GM18505 (cell line): Measurements from ENCODE around the gene ANKRD9.

Experiments
- ATAC-seq: cut with Tn5 transposase; IDR thresholded peaks from one replicate; pipeline ENCODE4 v1.9.1; 2021; ENCODE audit not compliant: unreplicated experiment
- POLR2A ChIP-seq: IDR thresholded peaks from 4 replicates; pipeline ENCODE4 v1.6.1; 2011; ENCODE audit warnings: borderline replicate concordance; ENCODE audit not compliant: insufficient read depth, insufficient read length; ENCODE audit errors: extremely low read depth

Gene ANKRD9

DNA sequence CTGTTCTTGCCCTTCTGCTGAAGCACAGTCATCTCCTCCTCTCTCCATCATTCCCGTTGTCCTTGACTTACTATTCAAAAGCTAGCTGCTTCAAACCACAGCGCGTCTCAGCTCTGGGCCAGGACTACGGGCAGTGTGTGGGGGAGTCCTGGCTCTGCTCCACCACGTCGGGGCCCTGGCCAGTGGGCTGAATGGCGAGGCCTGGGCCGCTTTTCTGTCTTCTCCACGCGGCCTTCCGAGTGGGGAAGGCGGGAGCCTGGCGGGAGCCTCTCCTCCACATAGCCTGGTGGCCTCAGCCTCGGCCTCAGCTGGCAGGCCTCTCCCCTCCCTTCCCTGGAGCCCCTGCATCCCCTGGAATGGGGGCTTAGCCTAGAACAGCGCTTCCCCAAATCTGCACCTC, 16.5 kb downstream of the ANKRD9 start:
- no peak for TF ChIP-seq POLR2A
- ATAC-seq: no peak

DNA sequence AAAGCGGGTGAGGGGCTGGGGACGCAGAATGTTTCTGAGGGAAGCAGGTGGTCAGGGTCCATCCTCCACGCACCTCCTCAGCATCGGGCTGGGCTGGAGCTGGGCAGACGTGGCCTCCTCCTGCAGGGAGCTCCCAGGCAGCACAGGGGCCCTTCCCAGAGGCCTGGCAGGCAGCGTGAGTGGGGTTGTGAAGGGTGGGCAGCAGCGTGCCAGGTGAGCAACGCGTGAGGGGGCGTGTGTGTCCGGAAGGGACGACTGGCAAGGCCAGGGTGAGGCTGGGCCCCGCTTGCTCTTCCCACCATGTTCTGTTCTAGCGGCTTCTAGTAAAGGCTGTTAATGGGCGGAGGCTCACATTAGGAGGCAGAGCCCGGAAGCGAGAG, 17.1 kb downstream of the ANKRD9 start:
- TF ChIP-seq POLR2A: no peak
- ATAC-seq: no peak

DNA sequence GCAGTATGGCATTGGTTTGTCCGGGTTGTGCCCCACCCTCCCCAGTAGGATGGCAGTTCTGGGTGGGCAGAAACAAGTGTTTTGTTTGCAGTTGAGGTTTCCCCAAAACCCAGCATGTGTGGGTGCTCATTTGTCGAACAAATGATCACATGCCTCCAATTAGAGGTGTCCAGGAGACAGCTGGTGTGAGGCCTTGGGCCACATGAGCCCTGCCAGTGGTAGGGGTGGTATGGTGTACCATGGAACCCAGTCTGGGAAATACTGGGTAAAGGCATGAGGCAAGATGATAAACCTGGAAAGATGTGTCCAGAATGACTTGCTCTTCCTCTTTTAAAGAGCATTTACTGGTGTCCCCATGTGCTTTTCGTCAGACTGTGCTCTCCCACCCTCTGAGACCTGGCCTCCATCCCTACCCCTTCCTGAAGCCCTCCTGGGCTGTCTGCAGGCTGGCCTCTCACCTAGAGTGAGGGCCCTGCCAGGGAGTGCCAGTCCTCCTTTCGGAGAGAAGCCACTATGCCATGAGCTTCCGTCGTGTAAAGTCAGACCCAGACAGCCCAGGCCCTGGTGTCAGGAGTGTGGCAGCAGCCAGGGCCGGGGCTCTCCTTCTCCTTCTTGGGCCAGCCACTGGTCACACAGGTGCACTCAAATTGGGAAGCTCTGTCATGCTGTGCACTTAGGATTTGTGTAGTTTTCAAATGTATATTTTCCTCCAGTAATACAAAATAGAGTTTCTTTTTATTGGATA, 17.6 kb downstream of the ANKRD9 start:
- TF ChIP-seq POLR2A: no peak
- no peak for ATAC-seq

DNA sequence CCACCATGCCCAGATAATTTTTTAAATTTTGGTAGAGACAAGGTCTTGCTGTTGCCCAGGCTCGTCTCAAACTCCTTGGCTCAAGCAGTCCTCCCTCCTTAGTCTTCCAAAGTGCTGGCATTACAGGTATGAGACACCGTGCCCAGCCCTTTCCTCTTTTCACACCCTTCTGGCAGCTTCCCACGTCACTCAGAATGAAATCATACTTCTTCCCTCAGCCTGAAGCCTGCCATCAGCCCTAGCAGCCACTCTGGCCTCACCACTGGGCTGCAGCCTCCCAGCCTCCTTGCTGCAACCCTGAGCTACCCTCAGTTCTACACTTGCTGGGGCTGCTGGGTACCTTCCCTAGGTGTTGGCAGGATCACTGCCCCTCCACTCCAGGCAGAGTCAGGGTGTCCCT, 18.2 kb downstream of the ANKRD9 start:
- no peak for TF ChIP-seq POLR2A
- ATAC-seq: no peak

DNA sequence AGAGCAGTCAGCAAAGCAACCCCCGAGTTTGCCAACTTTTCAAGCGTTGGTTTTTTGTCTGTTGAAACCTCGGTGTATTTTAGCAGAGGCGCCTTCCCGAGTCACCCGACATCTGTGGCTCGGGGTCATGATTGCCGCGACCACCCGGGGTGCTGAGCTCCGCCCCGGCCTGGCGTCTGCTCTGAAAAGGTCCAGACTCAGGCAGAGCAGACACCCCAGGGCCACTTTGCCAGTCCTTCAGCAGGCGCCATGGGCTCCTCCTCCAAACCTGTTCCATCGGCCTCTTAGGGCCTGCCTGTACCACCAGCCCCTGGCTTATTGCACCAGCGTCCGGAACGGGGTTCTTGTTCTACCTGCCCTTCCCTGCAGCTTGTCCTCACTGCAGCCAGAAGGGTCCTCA, 19.1 kb downstream of the ANKRD9 start:
- TF ChIP-seq POLR2A: no peak
- no peak for ATAC-seq

DNA sequence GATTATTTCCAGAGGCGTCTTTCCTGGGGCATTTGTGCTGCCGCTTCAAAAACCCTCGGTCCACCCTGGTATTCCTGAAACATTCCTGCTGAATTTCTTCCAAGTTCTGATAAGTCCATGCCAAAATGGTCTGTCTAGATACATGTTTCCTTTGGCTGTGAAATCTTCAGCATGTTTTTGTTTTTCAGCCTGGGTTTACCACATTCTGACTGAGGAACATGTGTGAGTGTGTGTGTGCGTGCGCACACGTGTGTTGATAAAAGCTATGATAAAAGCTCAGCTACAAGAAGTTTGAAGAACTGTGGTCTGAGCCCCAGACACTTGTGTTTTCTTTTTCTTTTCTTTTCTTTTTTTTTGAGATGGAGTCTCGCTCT, 22.4 kb downstream of the ANKRD9 start:
- no peak for TF ChIP-seq POLR2A
- no peak for ATAC-seq

DNA sequence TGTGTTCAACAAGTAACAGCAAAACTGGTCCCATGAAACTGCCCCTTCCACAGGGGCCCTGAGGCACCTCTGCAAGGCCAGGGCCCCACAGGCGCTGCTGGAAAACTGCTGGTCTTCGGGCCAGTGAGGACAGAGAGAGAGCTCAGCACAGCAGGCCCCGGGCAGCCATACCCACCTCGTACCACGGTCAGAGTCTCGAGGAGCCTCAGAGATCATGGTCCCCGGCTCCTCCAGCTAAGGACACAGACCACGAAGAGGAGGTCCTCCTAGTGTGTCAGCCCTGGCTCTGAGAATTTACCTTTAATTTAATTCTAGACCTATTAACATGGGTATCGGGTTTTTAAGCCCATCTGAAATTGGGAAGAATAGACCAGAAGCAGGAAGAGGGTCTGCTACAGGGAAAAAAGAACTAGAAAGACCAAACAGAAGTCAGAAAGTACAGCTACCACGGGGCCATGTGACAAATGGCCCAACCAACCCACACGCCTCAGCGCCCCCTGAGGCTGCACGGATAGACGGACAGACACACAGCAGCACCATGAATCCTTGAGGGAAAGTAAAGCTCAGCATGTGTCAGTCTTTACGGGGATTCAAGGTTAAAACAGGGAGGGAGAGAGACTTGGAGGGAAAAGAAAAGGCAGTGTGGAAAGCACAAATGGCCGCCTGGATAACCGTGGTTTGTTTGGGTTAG, 22.9 kb downstream of the ANKRD9 start:
- ATAC-seq: no peak
- no peak for TF ChIP-seq POLR2A

DNA sequence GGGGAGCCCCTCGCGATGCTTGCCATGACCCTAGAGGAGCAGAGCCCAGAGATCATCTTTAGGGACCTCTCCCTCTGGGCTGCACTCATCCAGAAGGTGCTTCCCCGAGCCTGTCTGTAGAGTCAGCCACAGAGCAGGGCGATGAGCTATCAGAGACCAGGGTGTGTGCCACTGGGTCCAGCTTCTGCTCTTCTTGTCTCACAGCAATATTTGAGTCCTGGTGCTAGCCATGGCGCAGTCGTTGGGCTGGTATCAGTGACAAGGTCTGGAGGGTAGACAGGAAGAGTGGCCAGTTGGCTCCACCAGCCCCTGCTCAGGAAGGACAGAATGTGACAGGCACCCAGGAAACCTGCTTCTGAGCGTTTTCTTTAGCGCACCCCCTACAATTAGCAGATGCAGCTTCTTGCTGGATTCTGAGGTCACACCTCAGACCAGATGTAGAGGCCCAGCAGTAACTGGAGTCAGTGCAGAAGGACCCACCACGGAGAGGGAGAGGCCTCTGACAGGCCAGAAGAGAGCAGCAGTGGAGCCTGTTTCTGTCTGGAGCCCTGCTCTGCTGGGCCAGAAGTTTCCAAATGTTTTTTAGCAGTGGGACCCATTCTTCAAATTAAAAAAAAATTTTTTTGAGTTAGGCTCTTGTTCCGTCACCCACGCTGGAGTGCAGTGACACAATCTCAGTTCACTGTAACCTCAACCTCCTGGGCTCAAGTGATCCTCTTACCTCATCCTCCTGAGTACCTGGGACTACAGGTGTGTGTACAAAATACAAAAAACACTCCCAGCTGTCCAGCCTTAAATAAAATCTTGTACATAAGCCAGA, 23.7 kb downstream of the ANKRD9 start:
- TF ChIP-seq POLR2A: no peak
- ATAC-seq: no peak

DNA sequence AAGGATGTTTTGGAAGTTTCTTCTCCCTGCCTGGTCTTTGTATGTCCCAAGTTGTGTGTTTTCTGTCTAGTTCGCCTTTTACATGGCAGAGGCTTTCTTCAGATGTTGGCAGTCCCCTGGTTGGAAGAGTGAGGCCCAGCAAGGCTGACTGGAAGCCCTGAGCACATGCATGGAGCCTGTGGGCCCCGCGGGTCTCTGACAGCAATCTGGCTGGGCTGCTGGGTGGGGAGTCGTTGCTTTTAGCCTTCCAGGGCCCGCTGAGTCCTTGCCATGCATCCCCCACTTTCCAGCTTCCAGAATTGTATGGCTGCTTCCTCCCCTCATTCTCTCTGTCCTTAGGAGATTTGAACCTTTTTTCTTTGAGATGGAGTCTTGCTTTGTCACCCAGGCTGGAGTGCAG, 25.3 kb downstream of the ANKRD9 start:
- TF ChIP-seq POLR2A: no peak
- no peak for ATAC-seq

DNA sequence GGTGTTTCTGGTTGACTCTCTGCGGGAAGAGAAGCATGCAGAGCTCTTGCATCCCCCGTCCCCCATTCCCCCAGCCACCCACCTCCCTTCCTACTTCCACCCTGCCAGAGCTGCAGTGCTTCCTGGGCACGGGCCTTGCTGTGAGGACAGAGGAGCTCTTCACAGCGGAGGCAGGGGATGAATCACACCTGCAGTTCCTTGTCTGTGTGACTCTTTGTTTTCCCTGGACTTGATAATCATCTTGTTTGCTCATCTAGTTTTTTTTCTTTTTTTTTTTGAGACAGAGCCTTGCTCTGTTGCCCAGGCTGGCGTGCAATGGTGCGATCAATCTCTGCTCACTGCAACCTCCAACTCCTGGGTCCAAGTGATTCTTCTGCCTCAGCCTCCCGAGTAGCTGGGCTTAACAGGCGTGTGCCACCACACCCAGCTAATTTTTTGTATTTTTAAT, 27.8 kb downstream of the ANKRD9 start:
- no peak for TF ChIP-seq POLR2A
- no peak for ATAC-seq

DNA sequence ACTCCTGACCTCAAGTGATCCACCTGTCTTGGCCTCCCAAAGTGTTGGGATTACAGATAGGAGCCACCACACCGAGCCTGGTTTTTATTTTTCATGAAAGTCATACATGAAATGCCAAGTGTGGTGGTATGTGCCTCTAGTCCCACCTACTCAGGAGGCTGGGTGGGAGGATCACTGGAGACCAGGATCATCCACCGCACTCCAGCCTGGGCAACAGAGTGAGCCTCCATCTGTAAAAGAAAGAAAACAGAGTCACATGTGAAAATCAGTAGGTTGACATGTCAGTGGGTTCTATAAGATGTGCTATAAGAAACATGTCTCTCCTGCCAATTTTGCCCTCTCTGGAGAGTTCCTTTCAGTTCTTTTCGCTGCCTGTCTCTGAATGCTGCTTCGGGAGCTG, 28.2 kb downstream of the ANKRD9 start:
- TF ChIP-seq POLR2A: no peak
- no peak for ATAC-seq

DNA sequence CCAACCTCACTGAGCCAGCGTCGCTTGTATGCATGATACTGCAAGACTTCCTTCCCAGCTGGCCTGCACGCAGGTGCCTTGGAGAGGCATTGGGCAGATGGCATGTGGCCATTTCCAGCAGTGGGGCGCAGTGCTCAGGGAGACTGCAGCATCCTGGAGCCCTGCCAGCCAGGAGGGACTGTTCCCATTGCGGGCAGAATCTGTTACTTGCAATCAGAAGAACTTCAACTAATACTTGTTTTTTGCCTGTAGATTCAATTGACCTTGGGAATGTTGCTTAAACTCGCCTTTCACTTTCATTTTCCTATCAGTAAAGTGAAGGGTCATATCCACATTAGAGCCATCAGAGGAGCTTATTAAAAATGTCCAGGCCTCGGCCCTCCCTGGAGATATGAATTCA, 29.8 kb downstream of the ANKRD9 start:
- no peak for ATAC-seq
- no peak for TF ChIP-seq POLR2A

DNA sequence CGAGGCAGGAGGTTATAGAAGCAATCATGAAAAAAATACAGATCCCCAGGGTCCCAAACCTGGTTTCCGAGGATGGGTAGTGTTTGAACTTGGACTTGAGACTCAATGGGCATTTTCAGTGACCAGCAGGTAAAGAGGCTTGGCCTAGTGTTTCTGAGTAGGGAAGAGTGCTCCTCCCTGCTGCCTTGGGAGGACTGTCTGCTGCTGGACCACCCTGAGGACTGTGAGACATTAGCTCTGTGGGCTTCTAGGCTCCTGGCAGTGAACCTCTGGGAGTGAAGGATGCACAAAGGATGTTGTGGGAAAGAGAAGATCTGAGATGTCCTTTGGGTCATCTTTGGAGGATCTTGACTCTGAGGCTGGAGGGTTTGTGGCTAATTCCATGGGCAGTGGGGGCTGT, 30.5 kb downstream of the ANKRD9 start:
- no peak for ATAC-seq

More for the DNA sequence above, 30.5 kb downstream of the ANKRD9 start:
- no peak for TF ChIP-seq POLR2A
